ENCODE measurements around the gene FADS1. TPM values are rescaled to one million over a fixed set of nuclear protein-coding genes. Genes with fewer than 3 reads are reported as not detected.

Gene FADS1
- total and polyA plus RNA-seq, 2 of the 8 experiments (the other 6 are each of a cell fraction or from before 2014, with no cell fraction given), result 115 to 141 TPM

DNA sequence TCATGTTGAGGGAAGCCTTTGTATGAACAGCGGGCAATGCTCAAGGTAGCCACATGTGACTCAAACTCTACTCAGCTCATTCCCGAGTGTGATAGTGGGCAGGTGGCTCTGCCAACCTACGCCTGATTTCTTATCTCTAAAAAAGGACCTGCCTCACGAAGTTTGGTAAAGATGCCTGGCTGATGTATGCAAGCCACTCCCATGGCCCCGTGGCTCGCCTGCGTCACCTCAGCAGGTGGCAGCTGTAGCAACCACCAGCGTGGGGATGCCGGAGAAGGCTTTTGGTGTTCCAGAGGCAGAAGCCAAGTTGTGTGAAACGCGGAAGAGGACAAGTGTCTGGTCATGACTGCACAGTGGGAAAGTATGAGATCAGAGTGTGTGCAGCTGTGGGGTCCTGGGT is 16.7 kb upstream of the FADS1 start (continued):
- TF ChIP-seq, protein P1, sequence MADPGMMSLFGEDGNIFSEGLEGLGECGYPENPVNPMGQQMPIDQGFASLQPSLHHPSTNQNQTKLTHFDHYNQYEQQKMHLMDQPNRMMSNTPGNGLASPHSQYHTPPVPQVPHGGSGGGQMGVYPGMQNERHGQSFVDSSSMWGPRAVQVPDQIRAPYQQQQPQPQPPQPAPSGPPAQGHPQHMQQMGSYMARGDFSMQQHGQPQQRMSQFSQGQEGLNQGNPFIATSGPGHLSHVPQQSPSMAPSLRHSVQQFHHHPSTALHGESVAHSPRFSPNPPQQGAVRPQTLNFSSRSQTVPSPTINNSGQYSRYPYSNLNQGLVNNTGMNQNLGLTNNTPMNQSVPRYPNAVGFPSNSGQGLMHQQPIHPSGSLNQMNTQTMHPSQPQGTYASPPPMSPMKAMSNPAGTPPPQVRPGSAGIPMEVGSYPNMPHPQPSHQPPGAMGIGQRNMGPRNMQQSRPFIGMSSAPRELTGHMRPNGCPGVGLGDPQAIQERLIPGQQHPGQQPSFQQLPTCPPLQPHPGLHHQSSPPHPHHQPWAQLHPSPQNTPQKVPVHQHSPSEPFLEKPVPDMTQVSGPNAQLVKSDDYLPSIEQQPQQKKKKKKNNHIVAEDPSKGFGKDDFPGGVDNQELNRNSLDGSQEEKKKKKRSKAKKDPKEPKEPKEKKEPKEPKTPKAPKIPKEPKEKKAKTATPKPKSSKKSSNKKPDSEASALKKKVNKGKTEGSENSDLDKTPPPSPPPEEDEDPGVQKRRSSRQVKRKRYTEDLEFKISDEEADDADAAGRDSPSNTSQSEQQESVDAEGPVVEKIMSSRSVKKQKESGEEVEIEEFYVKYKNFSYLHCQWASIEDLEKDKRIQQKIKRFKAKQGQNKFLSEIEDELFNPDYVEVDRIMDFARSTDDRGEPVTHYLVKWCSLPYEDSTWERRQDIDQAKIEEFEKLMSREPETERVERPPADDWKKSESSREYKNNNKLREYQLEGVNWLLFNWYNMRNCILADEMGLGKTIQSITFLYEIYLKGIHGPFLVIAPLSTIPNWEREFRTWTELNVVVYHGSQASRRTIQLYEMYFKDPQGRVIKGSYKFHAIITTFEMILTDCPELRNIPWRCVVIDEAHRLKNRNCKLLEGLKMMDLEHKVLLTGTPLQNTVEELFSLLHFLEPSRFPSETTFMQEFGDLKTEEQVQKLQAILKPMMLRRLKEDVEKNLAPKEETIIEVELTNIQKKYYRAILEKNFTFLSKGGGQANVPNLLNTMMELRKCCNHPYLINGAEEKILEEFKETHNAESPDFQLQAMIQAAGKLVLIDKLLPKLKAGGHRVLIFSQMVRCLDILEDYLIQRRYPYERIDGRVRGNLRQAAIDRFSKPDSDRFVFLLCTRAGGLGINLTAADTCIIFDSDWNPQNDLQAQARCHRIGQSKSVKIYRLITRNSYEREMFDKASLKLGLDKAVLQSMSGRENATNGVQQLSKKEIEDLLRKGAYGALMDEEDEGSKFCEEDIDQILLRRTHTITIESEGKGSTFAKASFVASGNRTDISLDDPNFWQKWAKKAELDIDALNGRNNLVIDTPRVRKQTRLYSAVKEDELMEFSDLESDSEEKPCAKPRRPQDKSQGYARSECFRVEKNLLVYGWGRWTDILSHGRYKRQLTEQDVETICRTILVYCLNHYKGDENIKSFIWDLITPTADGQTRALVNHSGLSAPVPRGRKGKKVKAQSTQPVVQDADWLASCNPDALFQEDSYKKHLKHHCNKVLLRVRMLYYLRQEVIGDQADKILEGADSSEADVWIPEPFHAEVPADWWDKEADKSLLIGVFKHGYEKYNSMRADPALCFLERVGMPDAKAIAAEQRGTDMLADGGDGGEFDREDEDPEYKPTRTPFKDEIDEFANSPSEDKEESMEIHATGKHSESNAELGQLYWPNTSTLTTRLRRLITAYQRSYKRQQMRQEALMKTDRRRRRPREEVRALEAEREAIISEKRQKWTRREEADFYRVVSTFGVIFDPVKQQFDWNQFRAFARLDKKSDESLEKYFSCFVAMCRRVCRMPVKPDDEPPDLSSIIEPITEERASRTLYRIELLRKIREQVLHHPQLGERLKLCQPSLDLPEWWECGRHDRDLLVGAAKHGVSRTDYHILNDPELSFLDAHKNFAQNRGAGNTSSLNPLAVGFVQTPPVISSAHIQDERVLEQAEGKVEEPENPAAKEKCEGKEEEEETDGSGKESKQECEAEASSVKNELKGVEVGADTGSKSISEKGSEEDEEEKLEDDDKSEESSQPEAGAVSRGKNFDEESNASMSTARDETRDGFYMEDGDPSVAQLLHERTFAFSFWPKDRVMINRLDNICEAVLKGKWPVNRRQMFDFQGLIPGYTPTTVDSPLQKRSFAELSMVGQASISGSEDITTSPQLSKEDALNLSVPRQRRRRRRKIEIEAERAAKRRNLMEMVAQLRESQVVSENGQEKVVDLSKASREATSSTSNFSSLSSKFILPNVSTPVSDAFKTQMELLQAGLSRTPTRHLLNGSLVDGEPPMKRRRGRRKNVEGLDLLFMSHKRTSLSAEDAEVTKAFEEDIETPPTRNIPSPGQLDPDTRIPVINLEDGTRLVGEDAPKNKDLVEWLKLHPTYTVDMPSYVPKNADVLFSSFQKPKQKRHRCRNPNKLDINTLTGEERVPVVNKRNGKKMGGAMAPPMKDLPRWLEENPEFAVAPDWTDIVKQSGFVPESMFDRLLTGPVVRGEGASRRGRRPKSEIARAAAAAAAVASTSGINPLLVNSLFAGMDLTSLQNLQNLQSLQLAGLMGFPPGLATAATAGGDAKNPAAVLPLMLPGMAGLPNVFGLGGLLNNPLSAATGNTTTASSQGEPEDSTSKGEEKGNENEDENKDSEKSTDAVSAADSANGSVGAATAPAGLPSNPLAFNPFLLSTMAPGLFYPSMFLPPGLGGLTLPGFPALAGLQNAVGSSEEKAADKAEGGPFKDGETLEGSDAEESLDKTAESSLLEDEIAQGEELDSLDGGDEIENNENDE (IDR thresholded peaks at IDR 0.05; ENCODE audit: insufficient replicate concordance, low read length), result no peak
- TF ChIP-seq HDAC6 (IDR thresholded peaks at IDR 0.05; ENCODE audit: low read depth, low read length) (no peak), SIRT6 (IDR thresholded peaks at IDR 0.05; ENCODE audit: low read length) (no peak), TAF1 (IDR thresholded peaks at IDR 0.05; ENCODE audit: low read depth, low read length) (no peak), RAD21 (IDR thresholded peaks at IDR 0.05 in 1 of 2, conservative IDR thresholded peaks at IDR 0.05 in 1 of 2; ENCODE audit: low read depth in 2 of 2, low read length in 2 of 2) (no peak), RXRA (IDR thresholded peaks at IDR 0.05; ENCODE audit: insufficient read depth, low read depth, low read length) (no peak), GTF2F1 (IDR thresholded peaks at IDR 0.05; ENCODE audit: borderline replicate concordance, low read depth, low read length) (no peak), TEAD4 (IDR thresholded peaks at IDR 0.05; ENCODE audit: low read depth, low read length) (no peak), CBX8 (IDR thresholded peaks at IDR 0.05; ENCODE audit: borderline replicate concordance, low read depth, low read length) (no peak), PHF8 (conservative IDR thresholded peaks at IDR 0.05; ENCODE audit: low read depth, low read length) (no peak), SUZ12 (IDR thresholded peaks at IDR 0.05; ENCODE audit: low read length) (no peak)
- TF ChIP-seq, protein P2, sequence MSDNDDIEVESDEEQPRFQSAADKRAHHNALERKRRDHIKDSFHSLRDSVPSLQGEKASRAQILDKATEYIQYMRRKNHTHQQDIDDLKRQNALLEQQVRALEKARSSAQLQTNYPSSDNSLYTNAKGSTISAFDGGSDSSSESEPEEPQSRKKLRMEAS (IDR thresholded peaks at IDR 0.05), result no peak
